SW 1271 (cell line): ENCODE measurements around the gene KRT79.

Experiments used
- DNase-seq, 2 experiments: peaks; one replicate each; lab custom pipeline; 2025; lab: John Stamatoyannopoulos, UW

The KRT79 gene

GRCh38 chr12:52791271-52792184 is 42.6 kb downstream of the KRT79 start:
- no peak for DNase-seq

GRCh38 chr12:52790427-52791270 is 43.5 kb downstream of the KRT79 start:
- DNase-seq = no peak

GRCh38 chr12:52789637-52790426 is 44.3 kb downstream of the KRT79 start:
- no peak for DNase-seq

- no peak for DNase-seq
Measured at GRCh38 chr12:52788876-52789636, 45.1 kb downstream of the KRT79 start.

- DNase-seq = no peak
Measured at GRCh38 chr12:52788192-52788875, 45.8 kb downstream of the KRT79 start.

GRCh38 chr12:52787324-52788191 is 46.6 kb downstream of the KRT79 start:
- DNase-seq = no peak

- DNase-seq = no peak
Measured at GRCh38 chr12:52784909-52785308, 49.2 kb downstream of the KRT79 start.

GRCh38 chr12:52783563-52784316 is 50.4 kb downstream of the KRT79 start:
- DNase-seq = no peak

- DNase-seq = no peak
Measured at GRCh38 chr12:52782502-52782901, 51.6 kb downstream of the KRT79 start.

GRCh38 chr12:52781399-52782082 is 52.6 kb downstream of the KRT79 start:
- DNase-seq = no peak

GRCh38 chr12:52779914-52780313 is 54.2 kb downstream of the KRT79 start:
- no peak for DNase-seq

- no peak for DNase-seq
Measured at GRCh38 chr12:52778833-52779232, 55.3 kb downstream of the KRT79 start.

GRCh38 chr12:52777566-52777965 is 56.5 kb downstream of the KRT79 start:
- no peak for DNase-seq

GRCh38 chr12:52776913-52777395 is 57.2 kb downstream of the KRT79 start, which contains the start of gene KRT76:
TSS of gene KRT76 (minus strand) at chr12:52777345. CDS start at chr12:52777291, 54 bp downstream.
- DNase-seq = no peak

GRCh38 chr12:52776435-52776834 is 57.7 kb downstream of the KRT79 start:
- no peak for DNase-seq

GRCh38 chr12:52774629-52775250 is 59.4 kb downstream of the KRT79 start:
- DNase-seq = no peak

GRCh38 chr12:52772772-52773171 is 61.3 kb downstream of the KRT79 start:
- DNase-seq = no peak

- DNase-seq = no peak
Measured at GRCh38 chr12:52772188-52772587, 61.9 kb downstream of the KRT79 start.
